ENCODE measurements around the gene CHRNA10. TPM values are rescaled to one million over a fixed set of nuclear protein-coding genes. Genes with fewer than 3 reads are reported as not detected.
A peak's percentile ranks its signal among the peaks of the same experiment; 100 is the strongest.

The CHRNA10 gene
- total RNA-seq, 2 experiments from 2014 or later: 2.6 to 3.3 TPM

DNA sequence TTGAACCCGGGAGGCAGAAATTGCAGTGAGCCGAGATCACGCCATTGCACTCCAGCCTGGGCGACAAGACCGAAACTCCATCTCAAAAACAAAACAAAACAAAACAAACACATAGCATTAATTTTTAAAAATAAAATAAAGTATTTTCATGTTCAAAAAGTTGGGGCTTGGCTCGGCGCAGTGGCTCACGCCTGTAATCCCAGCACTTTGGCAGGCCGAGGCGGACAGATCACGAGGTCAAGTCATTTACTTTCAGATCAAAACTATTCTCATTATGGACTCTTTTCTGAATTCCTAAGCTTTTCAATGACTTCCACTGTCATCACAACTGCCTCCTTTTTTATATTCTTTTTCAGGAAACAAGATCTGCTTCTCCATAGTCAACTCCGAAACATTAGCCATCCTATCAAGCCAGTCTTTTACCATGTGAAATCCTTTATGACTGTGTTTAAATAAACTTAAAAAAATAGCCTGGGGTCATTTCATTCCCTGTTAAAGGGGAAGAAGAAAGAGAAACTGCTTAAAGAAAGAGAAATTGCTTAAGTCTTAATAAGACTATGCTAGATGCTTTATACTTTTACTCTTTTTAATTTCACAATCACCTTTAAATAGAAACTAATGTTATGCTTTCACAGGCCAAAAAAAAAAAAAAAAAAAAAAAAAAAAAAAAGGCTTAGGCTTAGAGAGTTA, 13.1 kb upstream of the CHRNA10 start:
- no peak overlapping the region for H3K27ac ChIP-seq (ENCODE audit: low read depth, low read length, poor library complexity, severe bottlenecking)
- no peak for TF ChIP-seq EZH2phosphoT487 (IDR thresholded peaks at IDR 0.05; ENCODE audit: borderline replicate concordance, low read depth, low read length)
- TF ChIP-seq, protein P1, sequence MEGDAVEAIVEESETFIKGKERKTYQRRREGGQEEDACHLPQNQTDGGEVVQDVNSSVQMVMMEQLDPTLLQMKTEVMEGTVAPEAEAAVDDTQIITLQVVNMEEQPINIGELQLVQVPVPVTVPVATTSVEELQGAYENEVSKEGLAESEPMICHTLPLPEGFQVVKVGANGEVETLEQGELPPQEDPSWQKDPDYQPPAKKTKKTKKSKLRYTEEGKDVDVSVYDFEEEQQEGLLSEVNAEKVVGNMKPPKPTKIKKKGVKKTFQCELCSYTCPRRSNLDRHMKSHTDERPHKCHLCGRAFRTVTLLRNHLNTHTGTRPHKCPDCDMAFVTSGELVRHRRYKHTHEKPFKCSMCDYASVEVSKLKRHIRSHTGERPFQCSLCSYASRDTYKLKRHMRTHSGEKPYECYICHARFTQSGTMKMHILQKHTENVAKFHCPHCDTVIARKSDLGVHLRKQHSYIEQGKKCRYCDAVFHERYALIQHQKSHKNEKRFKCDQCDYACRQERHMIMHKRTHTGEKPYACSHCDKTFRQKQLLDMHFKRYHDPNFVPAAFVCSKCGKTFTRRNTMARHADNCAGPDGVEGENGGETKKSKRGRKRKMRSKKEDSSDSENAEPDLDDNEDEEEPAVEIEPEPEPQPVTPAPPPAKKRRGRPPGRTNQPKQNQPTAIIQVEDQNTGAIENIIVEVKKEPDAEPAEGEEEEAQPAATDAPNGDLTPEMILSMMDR (conservative IDR thresholded peaks at IDR 0.05; ENCODE audit: low read length): no peak
- no peak overlapping the region for H2AFZ ChIP-seq (ENCODE audit: low read length)
- no peak overlapping the region for H3K4me2 ChIP-seq (ENCODE audit: low read length)
- H4K20me1 ChIP-seq (ENCODE audit: insufficient read depth, low read length): no peaks in the 10 kb centered on the region
- intact Hi-C loops (cut with micrococcal nuclease; ENCODE audit: unreplicated experiment): loop anchor here (5.0 kb wide), 1 partner anchor 33 kb away; no protein-coding TSS in a partner anchor
- DNase-seq (ENCODE audit: low spot score): no peak
- H3K4me3 ChIP-seq (ENCODE audit: low read depth, low read length, poor library complexity, severe bottlenecking): no peak overlapping the region
- peaks cover 91% of the 10 kb centered on the region for H3K36me3 ChIP-seq (ENCODE audit: insufficient read depth, low read length)
- ChIA-PET POLR2A (interaction anchor here (0.8 kb wide), 1 partner anchor 9 kb away, joined by 4 read pairs; no protein-coding TSS in a partner anchor), CTCF (ENCODE audit: unreplicated experiment) (no interaction called here)
- H3K9me3 ChIP-seq (ENCODE audit: low read length): no peaks in the 10 kb centered on the region
- TSS peak; percentile 52 for BruUV-seq (replicated peaks)
- no peaks in the 10 kb centered on the region for H3K4me1 ChIP-seq (ENCODE audit: insufficient read depth, low read length, poor library complexity, severe bottlenecking)
- H3K79me2 ChIP-seq (ENCODE audit: insufficient read depth, low read depth, low read length): no peaks in the 10 kb centered on the region
- no peaks in the 10 kb centered on the region for H3K9me2 ChIP-seq (ENCODE audit: insufficient read depth, low read length)

DNA sequence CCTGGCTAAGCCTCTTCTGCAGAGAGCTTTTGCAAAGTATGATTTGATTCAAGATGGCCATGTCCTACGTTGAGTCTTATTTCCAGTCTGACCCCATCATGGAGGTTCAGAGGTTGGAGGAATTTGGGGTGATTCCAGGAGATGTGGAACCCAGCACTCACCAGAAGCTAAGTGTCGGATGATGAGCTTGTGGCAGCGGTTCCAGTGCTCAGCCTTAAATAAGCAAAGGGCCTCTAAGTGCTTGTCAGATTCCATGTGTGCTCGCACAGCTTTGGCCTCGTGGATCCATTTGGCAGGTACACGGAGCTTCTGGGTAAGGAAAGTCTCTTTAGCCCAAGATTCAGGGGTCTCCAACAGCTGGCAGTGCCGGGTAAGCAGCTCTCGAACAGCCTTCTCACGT, 11.9 kb upstream of the CHRNA10 start:
- H3K4me2 ChIP-seq (ENCODE audit: low read length): no peak overlapping the region
- no peak overlapping the region for H3K27ac ChIP-seq (ENCODE audit: low read depth, low read length, poor library complexity, severe bottlenecking)
- no peaks in the 10 kb centered on the region for H3K9me3 ChIP-seq (ENCODE audit: low read length)
- ChIA-PET POLR2A (interaction anchor here (0.6 to 1.0 kb wide), 2 partner anchors 8 to 46 kb away, joined by 5 to 14 read pairs; no protein-coding TSS in a partner anchor), CTCF (ENCODE audit: unreplicated experiment) (interaction anchor here (0.6 kb wide), 1 partner anchor 62 kb away, joined by 3 read pairs; no protein-coding TSS in a partner anchor)
- H2AFZ ChIP-seq (ENCODE audit: low read length): no peak overlapping the region
- no peaks in the 10 kb centered on the region for H4K20me1 ChIP-seq (ENCODE audit: insufficient read depth, low read length)
- TF ChIP-seq EZH2phosphoT487 (IDR thresholded peaks at IDR 0.05; ENCODE audit: borderline replicate concordance, low read depth, low read length): no peak
- TF ChIP-seq, protein P1 (conservative IDR thresholded peaks at IDR 0.05; ENCODE audit: low read length): no peak
- no peaks in the 10 kb centered on the region for H3K79me2 ChIP-seq (ENCODE audit: insufficient read depth, low read depth, low read length)
- no peak overlapping the region for H3K4me3 ChIP-seq (ENCODE audit: low read depth, low read length, poor library complexity, severe bottlenecking)
- H3K9me2 ChIP-seq (ENCODE audit: insufficient read depth, low read length): no peaks in the 10 kb centered on the region
- peaks cover 99% of the 10 kb centered on the region for H3K36me3 ChIP-seq (ENCODE audit: insufficient read depth, low read length)
- intact Hi-C loops (cut with micrococcal nuclease; ENCODE audit: unreplicated experiment): loop anchor here (5.0 kb wide), 1 partner anchor 34 kb away; no protein-coding TSS in a partner anchor
- no peaks in the 10 kb centered on the region for H3K4me1 ChIP-seq (ENCODE audit: insufficient read depth, low read length, poor library complexity, severe bottlenecking)
- DNase-seq (ENCODE audit: low spot score): no peak
- no TSS peak for BruUV-seq (replicated peaks)

DNA sequence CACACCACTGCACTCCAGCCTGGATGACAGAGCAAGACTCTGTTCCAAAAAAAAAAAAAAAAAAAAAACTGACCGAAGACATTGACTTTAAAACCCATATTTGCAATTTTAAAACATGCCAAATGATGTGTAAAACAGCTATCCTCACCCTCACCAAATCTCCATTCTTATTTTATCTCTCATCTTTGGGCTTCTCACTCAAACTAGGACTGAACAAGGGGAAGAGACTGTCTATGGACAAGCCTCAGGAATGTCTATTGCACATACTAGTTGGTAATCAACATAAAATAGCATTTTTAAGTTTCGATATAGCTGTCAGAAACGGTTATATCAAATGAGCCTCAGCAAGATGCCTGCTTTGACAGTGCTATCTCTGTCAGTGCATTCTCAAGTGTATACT, 7.9 kb upstream of the CHRNA10 start:
- H3K9me2 ChIP-seq (ENCODE audit: insufficient read depth, low read length): no peaks in the 10 kb centered on the region
- POLR2A ChIA-PET: interaction anchor here (0.6 to 0.7 kb wide), 2 partner anchors 421 to 1094 kb away, joined by 5 to 6 read pairs; no protein-coding TSS in a partner anchor
- no peaks in the 10 kb centered on the region for H3K79me2 ChIP-seq (ENCODE audit: insufficient read depth, low read depth, low read length)
- BruUV-seq (replicated peaks): no TSS peak
- CTCF ChIA-PET (ENCODE audit: unreplicated experiment): no interaction called here
- H3K4me3 ChIP-seq (ENCODE audit: low read depth, low read length, poor library complexity, severe bottlenecking): no peak overlapping the region
- no peak for TF ChIP-seq EZH2phosphoT487 (IDR thresholded peaks at IDR 0.05; ENCODE audit: borderline replicate concordance, low read depth, low read length)
- TF ChIP-seq, protein P1 (conservative IDR thresholded peaks at IDR 0.05; ENCODE audit: low read length): no peak
- H3K4me2 ChIP-seq (ENCODE audit: low read length): no peak overlapping the region
- H2AFZ ChIP-seq (ENCODE audit: low read length): no peak overlapping the region
- no peak overlapping the region for H3K27ac ChIP-seq (ENCODE audit: low read depth, low read length, poor library complexity, severe bottlenecking)
- intact Hi-C loops (cut with micrococcal nuclease; ENCODE audit: unreplicated experiment): no loop called here
- H3K4me1 ChIP-seq (ENCODE audit: insufficient read depth, low read length, poor library complexity, severe bottlenecking): no peaks in the 10 kb centered on the region
- H4K20me1 ChIP-seq (ENCODE audit: insufficient read depth, low read length): no peaks in the 10 kb centered on the region
- H3K36me3 ChIP-seq (ENCODE audit: insufficient read depth, low read length): peaks cover 97% of the 10 kb centered on the region
- DNase-seq (ENCODE audit: low spot score): no peak
- no peaks in the 10 kb centered on the region for H3K9me3 ChIP-seq (ENCODE audit: low read length)

Data from OCI-LY7 (cell line).